ENCODE results near the gene RNF167. TPM values are rescaled to one million over a fixed set of nuclear protein-coding genes. Genes with fewer than 3 reads are reported as not detected.

RNF167 gene
- total and polyA plus RNA-seq, 2 of the 13 experiments (the other 11 are each of a cell fraction or from before 2014, with no cell fraction given) = 44.1 to 45.4 TPM

DNA sequence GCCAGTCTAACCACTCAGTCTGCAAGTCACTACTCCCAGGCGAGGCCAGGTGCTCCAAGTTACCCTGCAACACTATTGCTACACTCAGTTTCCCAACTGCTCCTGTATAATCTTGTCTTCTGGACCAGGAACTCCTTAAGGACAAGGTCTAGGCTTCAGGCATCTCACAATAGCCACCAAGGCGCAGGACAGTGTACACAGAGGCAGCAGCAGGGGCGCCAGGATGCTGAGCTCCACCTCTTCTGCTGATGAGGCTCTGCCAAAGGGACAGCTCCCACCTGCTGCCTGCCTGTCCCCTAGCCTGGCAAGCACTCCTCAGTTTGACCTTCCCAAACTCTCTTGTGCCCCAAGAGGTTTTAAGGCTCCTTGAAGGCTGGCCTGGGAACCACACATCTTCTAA is 3.6 kb upstream of the RNF167 start:
- ChIA-PET CTCF (ENCODE audit: low intra/inter-chr PET ratio, low total read pairs) (no interaction called here), POLR2A (interaction anchor here (0.8 to 1.9 kb wide), 4 partner anchors 16 to 32 kb away, joined by 3 to 7 read pairs (median 6); partner anchors contain the start of gene SPAG7)

DNA sequence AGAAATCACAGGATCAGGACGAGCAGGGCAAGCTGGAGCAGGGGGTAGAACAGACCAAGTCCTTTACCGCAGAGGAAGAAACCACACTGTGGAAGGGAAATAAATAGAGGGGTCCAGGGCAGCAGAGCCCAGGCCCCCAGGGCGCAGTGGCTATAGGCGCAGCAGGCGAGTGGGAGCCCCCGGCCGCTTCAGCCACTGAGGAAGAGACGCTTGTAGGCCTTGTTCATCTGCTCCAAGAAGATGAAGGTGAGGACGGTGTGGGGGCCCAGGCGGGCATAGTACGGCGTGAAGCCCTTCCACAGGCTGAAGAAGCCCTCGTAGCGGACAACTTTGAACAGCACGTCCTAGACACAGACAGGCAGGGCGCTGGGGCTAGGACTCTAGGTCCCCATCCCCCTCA is 2.5 kb upstream of the RNF167 start:
- no peaks in the 10 kb centered on the region for H3K9me3 ChIP-seq (ENCODE audit: low read length)
- peaks cover 36% of the 10 kb centered on the region for H3K4me1 ChIP-seq (ENCODE audit: insufficient read depth, low read length)
- intact Hi-C loops (cut with micrococcal nuclease; ENCODE audit: unreplicated experiment) (no loop called here), in situ Hi-C loops (cut with HindIII; ENCODE audit: extremely low pct_ligation_motif_present, low pct_unique_long_range_greater_than_20kb) (no loop called here)
- no peak for FAIRE-seq
- 99% methylated on average over 15 of the region's 16 CpGs for WGBS (ENCODE audit: low lambda C conversion rate)
- H3K9ac ChIP-seq (ENCODE audit: insufficient read depth, low read depth, low read length) = no peak overlapping the region
- H3K27me3 ChIP-seq (ENCODE audit: control insufficient read depth in 1 of 2, insufficient read depth in 2 of 2, low read length in 2 of 2) = no peaks in the 10 kb centered on the region; a peak in 1 of 5 replicates
- H3K4me3 ChIP-seq (replicated peaks in 1 of 3; ENCODE audit: insufficient read depth in 1 of 3, low read depth in 2 of 3, low read length in 3 of 3) = no peak overlapping the region
- POLR2A ChIA-PET = interaction anchor here (1.1 to 3.9 kb wide), 2 partner anchors 12 to 30 kb away, joined by 3 to 101 read pairs; partner anchors contain the start of genes ENO3, PFN1 and SPAG7
- H3K79me2 ChIP-seq (ENCODE audit: insufficient read depth, low read length) = peaks cover 37% of the 10 kb centered on the region
- no peaks in the 10 kb centered on the region for H4K20me1 ChIP-seq (ENCODE audit: insufficient read depth, low read length)
- no peak overlapping the region for H3K27ac ChIP-seq (ENCODE audit: extremely low read length, insufficient read depth, low read length)
- ATAC-seq = no peak
- no TSS peak for BruUV-seq (replicated peaks)
- CTCF ChIA-PET (ENCODE audit: low intra/inter-chr PET ratio, low total read pairs) = no interaction called here
- H3K36me3 ChIP-seq (replicated peaks in 1 of 2; ENCODE audit: control insufficient read depth in 1 of 2, insufficient read depth in 2 of 2, low read length in 2 of 2) = peaks cover 2 to 13% of the 10 kb centered on the region in 2 experiments; a peak in 3 of 5 replicates
- DNase-seq (ENCODE audit: low spot score) = no peak
- no peak overlapping the region for H2AFZ ChIP-seq (ENCODE audit: low read length)
- H3K4me2 ChIP-seq (ENCODE audit: low read depth, low read length) = no peak overlapping the region
- TF ChIP-seq TRIM24 (CRISPR knock-in tag; IDR thresholded peaks at IDR 0.05) (no peak), ZNF776 (CRISPR knock-in tag; IDR thresholded peaks at IDR 0.05) (no peak), ZNF20 (CRISPR knock-in tag; IDR thresholded peaks at IDR 0.05) (no peak), SAP130 (CRISPR knock-in tag; IDR thresholded peaks at IDR 0.05; ENCODE audit: low read depth) (no peak), MTA3 (CRISPR knock-in tag; IDR thresholded peaks at IDR 0.05) (no peak), ZNF768 (CRISPR knock-in tag; IDR thresholded peaks at IDR 0.05) (no peak), ZNF138 (CRISPR knock-in tag; IDR thresholded peaks at IDR 0.05; ENCODE audit: low read depth) (no peak), TAF15 (IDR thresholded peaks at IDR 0.05; ENCODE audit: low read depth, low read length, poor library complexity, severe bottlenecking) (no peak), ZNF713 (CRISPR knock-in tag; IDR thresholded peaks at IDR 0.05) (no peak), MAZ (IDR thresholded peaks at IDR 0.05; ENCODE audit: borderline replicate concordance, low read depth, low read length) (no peak), MAZ (CRISPR knock-in tag; IDR thresholded peaks at IDR 0.05; ENCODE audit: low read depth) (no peak), ZNF788 (CRISPR knock-in tag; IDR thresholded peaks at IDR 0.05; ENCODE audit: borderline replicate concordance) (no peak)
- TF ChIP-seq, protein P1, sequence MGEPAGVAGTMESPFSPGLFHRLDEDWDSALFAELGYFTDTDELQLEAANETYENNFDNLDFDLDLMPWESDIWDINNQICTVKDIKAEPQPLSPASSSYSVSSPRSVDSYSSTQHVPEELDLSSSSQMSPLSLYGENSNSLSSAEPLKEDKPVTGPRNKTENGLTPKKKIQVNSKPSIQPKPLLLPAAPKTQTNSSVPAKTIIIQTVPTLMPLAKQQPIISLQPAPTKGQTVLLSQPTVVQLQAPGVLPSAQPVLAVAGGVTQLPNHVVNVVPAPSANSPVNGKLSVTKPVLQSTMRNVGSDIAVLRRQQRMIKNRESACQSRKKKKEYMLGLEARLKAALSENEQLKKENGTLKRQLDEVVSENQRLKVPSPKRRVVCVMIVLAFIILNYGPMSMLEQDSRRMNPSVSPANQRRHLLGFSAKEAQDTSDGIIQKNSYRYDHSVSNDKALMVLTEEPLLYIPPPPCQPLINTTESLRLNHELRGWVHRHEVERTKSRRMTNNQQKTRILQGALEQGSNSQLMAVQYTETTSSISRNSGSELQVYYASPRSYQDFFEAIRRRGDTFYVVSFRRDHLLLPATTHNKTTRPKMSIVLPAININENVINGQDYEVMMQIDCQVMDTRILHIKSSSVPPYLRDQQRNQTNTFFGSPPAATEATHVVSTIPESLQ (CRISPR knock-in tag; conservative IDR thresholded peaks at IDR 0.05) = no peak

More for the DNA sequence above, 3.6 kb upstream of the RNF167 start:
- Histone ChIP-seq H3K27ac (ENCODE audit: extremely low read length, insufficient read depth, low read length) (no peak overlapping the region), H3K9me3 (ENCODE audit: low read length) (no peaks in the 10 kb centered on the region), H3K36me3 (replicated peaks in 1 of 2; ENCODE audit: control insufficient read depth in 1 of 2, insufficient read depth in 2 of 2, low read length in 2 of 2) (peaks cover 0 to 13% of the 10 kb centered on the region in 2 experiments; a peak in 3 of 5 replicates), H3K9ac (ENCODE audit: insufficient read depth, low read depth, low read length) (no peak overlapping the region), H3K79me2 (ENCODE audit: insufficient read depth, low read length) (peaks cover 26% of the 10 kb centered on the region), H4K20me1 (ENCODE audit: insufficient read depth, low read length) (no peaks in the 10 kb centered on the region), H3K4me1 (ENCODE audit: insufficient read depth, low read length) (peaks cover 27% of the 10 kb centered on the region), H2AFZ (ENCODE audit: low read length) (no peak overlapping the region), H3K27me3 (ENCODE audit: control insufficient read depth in 1 of 2, insufficient read depth in 2 of 2, low read length in 2 of 2) (no peaks in the 10 kb centered on the region; a peak in 1 of 5 replicates), H3K4me3 (replicated peaks in 1 of 3; ENCODE audit: insufficient read depth in 1 of 3, low read depth in 2 of 3, low read length in 3 of 3) (no peak overlapping the region), H3K4me2 (ENCODE audit: low read depth, low read length) (no peak overlapping the region)
- WGBS (ENCODE audit: low lambda C conversion rate) = 96% methylated on average over 3 of the region's 3 CpGs
- no TSS peak for BruUV-seq (replicated peaks)
- no peak for TF ChIP-seq ELF1 (CRISPR knock-in tag; IDR thresholded peaks at IDR 0.05)
- TF ChIP-seq RBFOX2 (IDR thresholded peaks at IDR 0.05; ENCODE audit: low read depth, low read length) = 0 out of 2 replicates have a peak, but pooled peaks have one; percentile 20
- no peak for ATAC-seq
- no peak for DNase-seq (ENCODE audit: low spot score)
- intact Hi-C loops (cut with micrococcal nuclease; ENCODE audit: unreplicated experiment) = no loop called here
- no peak for FAIRE-seq
- in situ Hi-C loops (cut with HindIII; ENCODE audit: extremely low pct_ligation_motif_present, low pct_unique_long_range_greater_than_20kb) = no loop called here

Measured in HepG2 (cell line).